IPS DF 6.9 (cell line): Measurements from ENCODE around the gene OR7G1.
"Not testable (repeated sequence)": the region's sequence is repeated elsewhere in the genome, so short reads cannot be mapped to it uniquely, and the experiment has no call there.

Experiments used
- DNase-seq: peaks from one replicate; pipeline ENCODE4 v3.0.0-alpha.2; 2013; ENCODE audit warnings: low read depth, low spot score
- H3K27ac ChIP-seq: one replicate; pipeline ENCODE4 v1.5.1; 2013; ENCODE audit warnings: low read length, control low read depth
- H3K27me3 ChIP-seq: 2 replicates; pipeline ENCODE4 v1.6.1; 2013; ENCODE audit warnings: mild to moderate bottlenecking, low read length; ENCODE audit not compliant: control insufficient read depth, insufficient read depth
- H3K36me3 ChIP-seq: 2 replicates; pipeline ENCODE4 v1.6.1; 2013; ENCODE audit warnings: low read length; ENCODE audit not compliant: control insufficient read depth, insufficient read depth
- H3K4me1 ChIP-seq: 2 replicates; pipeline ENCODE4 v1.6.1; 2013; ENCODE audit warnings: low read length; ENCODE audit not compliant: control insufficient read depth, insufficient read depth
- H3K4me3 ChIP-seq: 2 replicates; pipeline ENCODE4 v1.5.1; 2013; ENCODE audit warnings: mild to moderate bottlenecking, low read length
- H3K9me3 ChIP-seq: 2 replicates; pipeline ENCODE4 v1.6.1; 2013; ENCODE audit warnings: low read length, inconsistent platforms; ENCODE audit not compliant: control insufficient read depth, insufficient read depth
- WGBS: extraction: QIAGEN DNeasy Blood & Tissue Kit; methylation state at CpG from one replicate; pipeline ENCODE4 v1.1.7; 2013; ENCODE audit warnings: mixed read lengths, missing lambda C conversion rate; ENCODE audit not compliant: insufficient read length, insufficient coverage; 5-methylcytosine and 5-hydroxymethylcytosine counted together

OR7G1 gene

DNA sequence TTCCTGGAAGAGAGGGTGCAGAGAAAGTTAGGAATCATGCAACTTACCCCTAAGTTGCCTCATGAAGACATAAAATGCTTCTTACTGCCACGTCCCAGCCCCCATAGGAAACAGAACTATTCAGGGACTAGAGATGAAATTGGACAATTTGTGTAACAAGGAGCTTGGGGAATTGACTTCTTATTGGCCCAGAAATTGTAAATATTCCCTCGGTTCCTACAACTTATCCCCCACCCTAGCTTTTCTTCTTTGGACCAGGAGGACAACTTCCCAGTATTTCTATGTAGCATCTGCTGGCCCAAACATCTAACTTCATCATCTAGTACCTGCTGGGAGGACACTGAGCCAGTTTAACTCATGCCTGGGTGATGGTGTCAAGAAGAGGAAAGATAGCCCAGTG is 28.8 kb downstream of the OR7G1 start, which contains the start of gene OR1M1:
OR1M1 (plus strand) TSS at position 301 of the 400 bp plus-strand sequence. CDS start 6,184 bp downstream, outside the sequence.
- H3K27me3 ChIP-seq: no peaks in the 10 kb centered on the region
- H3K4me1 ChIP-seq: no peaks in the 10 kb centered on the region
- no peak within 1 kb of the TSS for H3K27ac ChIP-seq
- no peak within 1 kb of the TSS for H3K4me3 ChIP-seq
- no peaks in the 10 kb centered on the region for H3K9me3 ChIP-seq
- no peaks in the 10 kb centered on the region for H3K36me3 ChIP-seq
- no CpG with 5 or more reads among the region's 2 CpGs for WGBS
- no peak for DNase-seq

DNA sequence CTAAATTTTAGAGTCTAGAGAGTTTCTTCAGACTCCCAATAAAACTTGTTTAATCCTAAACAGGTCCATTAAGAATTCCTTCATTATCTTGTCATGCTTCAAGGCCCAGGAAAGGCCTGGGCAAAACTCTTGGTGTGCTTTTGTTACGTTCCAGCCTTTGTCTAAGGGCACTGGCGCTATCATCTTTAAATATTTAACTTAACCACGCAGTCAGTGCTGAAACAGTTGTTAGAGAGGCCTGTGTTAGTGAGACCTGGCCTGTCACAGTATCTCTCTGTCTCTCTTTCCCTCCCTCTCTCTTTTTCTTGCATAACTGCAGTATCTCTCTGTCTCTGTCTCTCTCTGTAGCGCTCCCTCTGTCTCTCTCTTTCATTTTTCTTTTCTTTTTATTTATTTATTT is 36.9 kb downstream of the OR7G1 start:
- no peak for DNase-seq
- no peaks in the 10 kb centered on the region for H3K4me1 ChIP-seq
- H3K9me3 ChIP-seq: no peaks in the 10 kb centered on the region
- no peaks in the 10 kb centered on the region; the same call in 1 of the 2 replicates for H3K27me3 ChIP-seq
- no peak overlapping the region for H3K4me3 ChIP-seq
- H3K36me3 ChIP-seq: no peaks in the 10 kb centered on the region
- no CpG with 5 or more reads among the region's 4 CpGs for WGBS
- no peak overlapping the region for H3K27ac ChIP-seq

DNA sequence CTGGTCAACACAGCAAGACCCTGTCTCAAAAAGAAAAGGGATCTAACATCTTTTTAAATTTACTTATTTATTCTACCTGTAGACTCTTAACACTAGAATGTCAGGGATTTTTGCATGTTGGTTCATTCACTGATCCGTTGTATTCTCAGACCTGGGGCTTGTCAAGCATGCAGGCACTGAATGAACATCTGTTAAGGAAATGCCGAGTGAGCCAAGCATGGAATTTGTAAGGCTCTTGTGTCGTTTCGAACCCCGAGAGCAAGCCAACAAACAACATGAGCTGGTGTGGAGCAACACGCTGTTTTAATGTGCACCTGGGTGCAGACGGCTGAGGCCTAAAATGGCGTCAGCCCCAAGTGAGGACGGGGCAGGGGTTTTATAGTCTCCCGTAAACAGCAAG is 38.7 kb downstream of the OR7G1 start:
- H3K27me3 ChIP-seq: no peaks in the 10 kb centered on the region; the same call in 1 of the 2 replicates
- no peaks in the 10 kb centered on the region for H3K9me3 ChIP-seq
- H3K27ac ChIP-seq: no peak overlapping the region
- no peak overlapping the region for H3K4me3 ChIP-seq
- no peaks in the 10 kb centered on the region for H3K4me1 ChIP-seq
- no CpG with 5 or more reads among the region's 10 CpGs for WGBS
- DNase-seq: no peak
- no peaks in the 10 kb centered on the region for H3K36me3 ChIP-seq

DNA sequence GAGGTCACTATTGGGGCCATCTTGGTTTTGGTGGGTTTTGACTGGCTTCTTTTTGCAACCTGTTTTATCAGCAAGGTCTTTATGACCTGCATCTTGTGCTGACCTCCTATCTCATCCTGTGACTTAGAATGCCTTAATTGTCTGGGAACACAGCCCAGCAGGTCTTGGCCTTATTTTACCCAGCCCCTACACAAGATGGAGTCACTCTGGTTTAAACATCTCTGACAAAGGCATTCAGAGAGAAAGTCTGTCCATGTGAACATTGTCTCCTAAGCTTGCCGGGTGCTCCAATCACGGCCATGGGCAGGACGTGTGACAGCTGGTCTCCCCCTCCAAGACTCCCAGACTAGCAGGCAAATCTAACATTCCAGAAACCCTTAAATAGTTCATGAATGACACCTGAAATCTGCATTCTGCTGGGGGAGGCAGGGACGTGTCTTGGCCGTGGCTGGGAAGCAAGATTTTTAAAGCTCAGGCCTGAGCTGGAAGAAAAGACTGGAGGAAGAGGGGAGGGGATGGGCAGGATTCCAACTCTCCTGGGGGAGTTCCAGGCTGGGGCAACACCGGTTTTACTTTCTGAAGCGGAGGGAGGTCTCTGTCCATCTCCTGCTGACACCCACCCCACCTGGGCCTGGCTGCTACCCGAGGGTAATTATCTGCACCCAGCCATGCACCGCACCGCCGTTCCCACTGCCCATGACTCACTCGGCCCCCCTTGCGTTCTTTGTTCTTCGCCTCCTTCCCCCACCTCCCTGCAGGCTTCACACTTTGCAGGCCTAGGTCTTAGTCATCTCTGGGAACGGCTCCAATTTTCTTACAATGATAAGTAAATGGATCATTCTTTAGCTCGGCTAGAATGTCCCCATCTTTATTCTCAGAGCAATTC is 40.3 kb downstream of the OR7G1 start:
- Histone ChIP-seq H3K27ac (no peak overlapping the region), H3K4me3 (no peak overlapping the region), H3K36me3 (no peaks in the 10 kb centered on the region), H3K27me3 (no peaks in the 10 kb centered on the region), H3K4me1 (no peaks in the 10 kb centered on the region), H3K9me3 (no peaks in the 10 kb centered on the region)
- WGBS: no CpG with 5 or more reads among the region's 16 CpGs
- no peak for DNase-seq

DNA sequence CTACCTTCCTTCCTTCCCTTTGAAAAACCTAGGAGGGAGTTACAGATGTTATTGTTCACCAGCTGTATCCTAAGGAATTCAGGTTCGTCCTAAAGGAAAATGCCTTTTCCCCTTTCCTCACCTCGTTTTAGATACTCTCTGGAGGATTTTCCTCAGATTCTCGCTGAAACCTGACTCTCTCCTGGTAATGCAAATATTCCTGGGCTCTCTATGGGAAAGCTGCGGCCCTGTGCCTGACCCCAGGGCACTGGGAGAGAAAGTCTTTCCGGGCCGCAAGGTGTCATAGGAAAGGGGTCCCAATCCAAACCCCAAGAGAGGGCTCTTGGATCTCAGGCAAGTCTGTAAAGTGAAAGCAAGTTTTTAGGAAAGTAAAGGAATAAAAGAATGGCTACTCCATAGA is 41.8 kb downstream of the OR7G1 start:
- no peaks in the 10 kb centered on the region for H3K9me3 ChIP-seq
- no peak overlapping the region for H3K27ac ChIP-seq
- no peak overlapping the region for H3K4me3 ChIP-seq
- DNase-seq: no peak
- no peaks in the 10 kb centered on the region for H3K4me1 ChIP-seq
- no peaks in the 10 kb centered on the region for H3K27me3 ChIP-seq
- WGBS: no CpG with 5 or more reads among the region's 6 CpGs
- no peaks in the 10 kb centered on the region for H3K36me3 ChIP-seq

DNA sequence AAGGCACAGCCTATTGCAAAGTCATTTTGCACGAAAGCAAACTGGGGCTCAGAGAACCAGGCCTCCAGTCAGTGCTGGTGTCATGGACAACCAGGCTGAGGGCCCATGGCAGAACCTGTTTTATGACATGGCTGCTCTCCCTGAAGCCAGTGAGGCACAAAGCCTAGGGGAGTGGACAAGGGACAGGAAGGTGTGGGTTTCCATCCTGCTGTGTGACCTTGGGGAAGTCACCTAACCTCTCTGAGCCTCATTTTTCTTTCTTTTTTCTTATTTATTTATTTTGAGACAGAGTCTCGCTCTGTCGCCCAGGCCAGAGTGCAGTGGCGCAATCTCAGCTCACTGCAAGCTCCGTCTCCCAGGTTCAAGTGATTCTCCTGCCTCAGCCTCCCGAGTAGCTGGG is 43.8 kb downstream of the OR7G1 start:
- H3K9me3 ChIP-seq, H3K36me3 ChIP-seq, H3K4me3 ChIP-seq, DNase-seq, H3K4me1 ChIP-seq, H3K27me3 ChIP-seq, H3K27ac ChIP-seq: not testable (repeated sequence)
- no CpG with 5 or more reads among the region's 6 CpGs for WGBS

DNA sequence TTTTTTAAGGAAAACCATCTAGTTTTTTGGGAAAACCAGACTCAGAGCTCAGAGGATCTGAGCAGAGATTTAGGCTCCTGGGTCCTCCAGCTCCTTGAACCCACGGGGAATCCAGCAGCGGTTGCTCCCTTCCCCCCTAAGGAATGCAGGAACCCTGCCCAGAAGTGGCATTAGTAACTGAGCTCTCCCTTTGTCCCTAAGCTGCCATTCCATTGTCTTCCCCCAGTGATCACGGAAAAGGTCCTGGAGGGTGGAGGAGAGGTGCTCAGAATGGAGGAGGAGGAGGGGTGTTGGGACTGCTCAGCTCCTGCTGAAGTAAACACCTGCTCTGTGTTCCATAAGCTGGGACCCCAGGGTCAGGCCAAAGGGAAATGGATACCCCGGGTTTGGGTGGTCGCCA is 45.5 kb downstream of the OR7G1 start:
- Histone ChIP-seq H3K4me3 (no peak overlapping the region), H3K27ac (no peak overlapping the region), H3K36me3 (no peaks in the 10 kb centered on the region), H3K27me3 (no peaks in the 10 kb centered on the region), H3K4me1 (no peaks in the 10 kb centered on the region), H3K9me3 (no peaks in the 10 kb centered on the region)
- no CpG with 5 or more reads among the region's 5 CpGs for WGBS
- DNase-seq: no peak

DNA sequence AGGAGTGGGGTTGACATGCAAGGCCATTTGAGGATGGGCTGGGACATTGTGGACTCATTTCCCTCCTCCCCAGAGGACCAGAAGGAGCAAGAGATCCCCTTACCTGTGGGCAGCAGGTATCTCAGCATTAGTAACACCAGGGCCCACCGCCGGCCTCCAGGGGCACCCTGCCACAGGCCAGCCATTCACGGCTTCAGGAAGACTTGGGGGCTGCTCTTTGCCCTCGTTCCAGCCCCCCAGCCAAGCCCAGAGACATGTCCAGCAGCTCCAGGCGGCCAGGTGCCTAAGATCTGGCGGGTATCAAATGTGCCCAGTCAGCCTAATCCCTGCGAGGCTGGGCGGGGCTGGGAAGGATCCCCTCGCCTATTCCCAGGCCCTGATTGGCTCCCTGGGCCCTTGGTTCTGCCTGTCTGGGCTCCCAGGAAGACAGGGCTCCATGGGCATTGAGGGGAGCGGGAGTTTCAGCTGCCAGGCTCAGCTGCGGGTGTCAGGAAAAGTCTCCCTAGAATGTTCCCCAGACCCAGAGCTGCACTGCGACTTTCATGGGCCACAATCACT is 50.0 kb downstream of the OR7G1 start:
- H3K9me3 ChIP-seq: no peaks in the 10 kb centered on the region
- DNase-seq: no peak

More for the DNA sequence above, 50.0 kb downstream of the OR7G1 start:
- Histone ChIP-seq H3K27me3 (no peaks in the 10 kb centered on the region), H3K4me3 (no peak overlapping the region), H3K36me3 (no peaks in the 10 kb centered on the region), H3K27ac (no peak overlapping the region), H3K4me1 (no peaks in the 10 kb centered on the region)
- WGBS: no CpG with 5 or more reads among the region's 12 CpGs
